Right ventricle myocardium inferior (tissue), 1 donor: Measurements from ENCODE around the gene RRP12. TPM values are rescaled to one million over a fixed set of nuclear protein-coding genes. Genes with fewer than 3 reads are reported as not detected.
"Not testable (repeated sequence)": the region's sequence is repeated elsewhere in the genome, so short reads cannot be mapped to it uniquely, and the experiment has no call there.

Experiments
- ATAC-seq: fragments of 200-7000 bp; cut with Tn5 transposase; one replicate; pipeline ENCODE4 v1.9.1; 2020; ENCODE audit warnings: mild to moderate bottlenecking, moderate library complexity
- DNase-seq: peaks from one replicate; pipeline ENCODE4 v3.0.0; 2021; ENCODE audit errors: missing footprints
- intact Hi-C: fragments of 100-400 bp; cut with DNase I; formaldehyde crosslinking; loops from one replicate; pipeline ENCODE4 v1.11.0; 2022
- total RNA-seq: library from RNA; stranded (reverse); fragmentation: NEBNext Ultra II Directional; extraction: Animal tissue kit (Norgen Biotek cat#: 25700); gene quantifications from one replicate; pipeline ENCODE4 v1.2.1, GENCODE V29; 2021
- donor health status: DM: no; HTN: yes; CAD: no; lungs with severe emphysema.

The RRP12 gene
- total RNA-seq, 1 donor from 2014 or later: 13.8 TPM

- DNase-seq (no peak), ATAC-seq (no peak)
- intact Hi-C loops: loop anchor here (5.0 to 10.0 kb wide), 2 partner anchors 139 to 206 kb away; no protein-coding TSS in a partner anchor
Observed at GRCh38 chr10:97408496-97408992, 7.4 kb upstream of the RRP12 start.

- ATAC-seq (no peak), DNase-seq (no peak)
- intact Hi-C loops: loop anchor here (5.0 to 10.0 kb wide), 2 partner anchors 139 to 207 kb away; no protein-coding TSS in a partner anchor
Observed at GRCh38 chr10:97407952-97408248, 6.8 kb upstream of the RRP12 start.

- no peak for DNase-seq
- peak; percentile 89 for ATAC-seq
Observed at GRCh38 chr10:97407211-97407951, 6.2 kb upstream of the RRP12 start.

GRCh38 chr10:97406483-97406882, 5.3 kb upstream of the RRP12 start:
- intact Hi-C loops: loop anchor here (5.0 to 10.0 kb wide), 2 partner anchors 141 to 208 kb away; no protein-coding TSS in a partner anchor
- not testable (repeated sequence) for ATAC-seq, DNase-seq

More at GRCh38 chr10:97407211-97407951, 6.2 kb upstream of the RRP12 start:
- intact Hi-C loops: loop anchor here (5.0 to 10.0 kb wide), 2 partner anchors 140 to 207 kb away; no protein-coding TSS in a partner anchor

GRCh38 chr10:97406064-97406463, 4.9 kb upstream of the RRP12 start:
- DNase-seq: no peak
- no peak for ATAC-seq
- intact Hi-C loops: loop anchor here (5.0 to 10.0 kb wide), 2 partner anchors 141 to 209 kb away; no protein-coding TSS in a partner anchor

GRCh38 chr10:97404044-97404443, 2.9 kb upstream of the RRP12 start:
- intact Hi-C loops: loop anchor here (10.0 kb wide), 1 partner anchor 211 kb away; no protein-coding TSS in a partner anchor

GRCh38 chr10:97401455-97401919, 347 bp upstream of the RRP12 start:
- intact Hi-C loops: loop anchor here (10.0 kb wide), 1 partner anchor 213 kb away; no protein-coding TSS in a partner anchor
- ATAC-seq: no peak
- no peak for DNase-seq

More at GRCh38 chr10:97404044-97404443, 2.9 kb upstream of the RRP12 start:
- ATAC-seq (no peak), DNase-seq (no peak)

- intact Hi-C loops: loop anchor here (10.0 kb wide), 1 partner anchor 215 kb away; no protein-coding TSS in a partner anchor
- ATAC-seq (no peak), DNase-seq (no peak)
Observed at GRCh38 chr10:97399843-97400545, 1.1 kb downstream of the RRP12 start.

- ATAC-seq (no peak), DNase-seq (no peak)
- intact Hi-C loops: no loop called here
Observed at GRCh38 chr10:97396056-97396455, 5.1 kb downstream of the RRP12 start.

GRCh38 chr10:97393034-97393573, 8.0 kb downstream of the RRP12 start:
- intact Hi-C loops: no loop called here
- ATAC-seq: no peak
- DNase-seq: no peak

- ATAC-seq (no peak), DNase-seq (no peak)
- intact Hi-C loops: no loop called here
Observed at GRCh38 chr10:97390091-97390490, 11.0 kb downstream of the RRP12 start.

- intact Hi-C loops: no loop called here
- ATAC-seq (no peak), DNase-seq (peak; percentile 75)
Observed at GRCh38 chr10:97388152-97388551, 13.0 kb downstream of the RRP12 start.

- ATAC-seq (peak; percentile 26), DNase-seq (no peak)
- intact Hi-C loops: no loop called here
Observed at GRCh38 chr10:97385565-97385964, 15.6 kb downstream of the RRP12 start.

GRCh38 chr10:97384641-97385040, 16.5 kb downstream of the RRP12 start:
- intact Hi-C loops: no loop called here
- ATAC-seq (no peak), DNase-seq (no peak)

GRCh38 chr10:97384156-97384555, 17.0 kb downstream of the RRP12 start:
- intact Hi-C loops: no loop called here
- no peak for DNase-seq
- ATAC-seq: no peak

GRCh38 chr10:97383159-97383558, 18.0 kb downstream of the RRP12 start:
- ATAC-seq: no peak
- DNase-seq: no peak
- intact Hi-C loops: no loop called here

- intact Hi-C loops: no loop called here
- no peak for ATAC-seq
- no peak for DNase-seq
Observed at GRCh38 chr10:97381626-97382025, 19.5 kb downstream of the RRP12 start.

GRCh38 chr10:97380516-97380915, 20.6 kb downstream of the RRP12 start:
- DNase-seq: no peak
- no peak for ATAC-seq
- intact Hi-C loops: no loop called here
